Uterus (tissue), 2 donors: ENCODE data around the gene PREB.

Experiments
- CTCF ChIP-seq, 4 experiments: fragments of 200-600 bp in 2 of 4; fragments of 450-650 bp in 2 of 4; sonication (generic) in 2 of 4; IDR thresholded peaks; one replicate each; pipeline ENCODE4 v1.5.1; 2016 to 2019; ENCODE audit warnings: antibody characterized with exemption in 4 of 4, mild to moderate bottlenecking in 2 of 4, moderate library complexity in 1 of 4
- POLR2A ChIP-seq, 2 donors: fragments of 450-650 bp; IDR thresholded peaks; one replicate each; pipeline ENCODE4 v1.6.1; 2016; ENCODE audit warnings: antibody characterized with exemption in 2 of 2, mild to moderate bottlenecking in 1 of 2, moderate library complexity in 1 of 2

GRCh38 chr2:27175330-27175729 is 40.9 kb upstream of the PREB start:
- TF ChIP-seq CTCF (IDR thresholded peaks at IDR 0.05) (no peak), POLR2A (IDR thresholded peaks at IDR 0.05) (no peak)
